IPS DF 4.7 (cell line): ENCODE measurements around the gene TEDC2.

Experiments
- DNase-seq: peaks from one replicate; pipeline ENCODE4 v3.0.0-alpha.2; 2013; ENCODE audit warnings: low spot score; ENCODE audit errors: extremely low read depth

The TEDC2 gene

DNA sequence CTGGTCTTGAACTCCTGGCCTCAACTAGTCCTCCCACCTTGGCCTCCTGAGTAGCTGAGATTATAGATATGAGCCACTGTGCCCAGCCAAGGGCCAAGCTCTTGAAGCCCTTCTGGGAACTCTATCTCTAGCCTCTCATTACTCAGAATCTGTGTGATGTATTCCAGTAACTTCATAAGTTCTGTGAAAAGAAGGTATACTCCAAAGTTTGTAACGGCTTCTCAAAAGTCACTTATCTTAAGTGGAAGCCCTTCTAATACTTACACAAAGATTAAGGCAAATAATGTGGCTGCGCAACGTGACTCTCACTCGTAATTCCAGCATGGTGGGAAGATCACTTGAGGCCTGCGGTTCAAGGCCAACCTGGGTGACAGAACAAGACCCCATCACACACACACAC is 34.7 kb downstream of the TEDC2 start:
- no peak for DNase-seq

DNA sequence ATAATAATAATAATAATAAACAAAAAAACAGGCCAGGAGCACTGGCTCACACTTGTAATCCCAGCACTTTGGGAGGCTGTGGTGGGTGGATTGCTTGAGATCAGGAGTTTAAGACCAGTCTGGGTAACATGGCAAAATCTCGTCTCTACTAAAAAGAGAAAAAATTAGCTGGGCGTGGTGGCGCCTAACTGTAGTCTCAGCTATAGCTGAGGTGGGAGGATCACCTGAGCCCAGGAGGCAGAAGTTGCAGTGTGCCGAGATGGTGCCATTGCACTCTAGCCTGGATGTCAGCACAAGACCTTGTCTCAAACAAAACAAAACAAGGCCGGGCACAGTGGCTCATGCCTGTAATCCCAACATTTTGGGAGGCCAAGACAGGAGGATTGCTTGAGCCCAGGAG is 35.1 kb downstream of the TEDC2 start:
- DNase-seq = no peak

DNA sequence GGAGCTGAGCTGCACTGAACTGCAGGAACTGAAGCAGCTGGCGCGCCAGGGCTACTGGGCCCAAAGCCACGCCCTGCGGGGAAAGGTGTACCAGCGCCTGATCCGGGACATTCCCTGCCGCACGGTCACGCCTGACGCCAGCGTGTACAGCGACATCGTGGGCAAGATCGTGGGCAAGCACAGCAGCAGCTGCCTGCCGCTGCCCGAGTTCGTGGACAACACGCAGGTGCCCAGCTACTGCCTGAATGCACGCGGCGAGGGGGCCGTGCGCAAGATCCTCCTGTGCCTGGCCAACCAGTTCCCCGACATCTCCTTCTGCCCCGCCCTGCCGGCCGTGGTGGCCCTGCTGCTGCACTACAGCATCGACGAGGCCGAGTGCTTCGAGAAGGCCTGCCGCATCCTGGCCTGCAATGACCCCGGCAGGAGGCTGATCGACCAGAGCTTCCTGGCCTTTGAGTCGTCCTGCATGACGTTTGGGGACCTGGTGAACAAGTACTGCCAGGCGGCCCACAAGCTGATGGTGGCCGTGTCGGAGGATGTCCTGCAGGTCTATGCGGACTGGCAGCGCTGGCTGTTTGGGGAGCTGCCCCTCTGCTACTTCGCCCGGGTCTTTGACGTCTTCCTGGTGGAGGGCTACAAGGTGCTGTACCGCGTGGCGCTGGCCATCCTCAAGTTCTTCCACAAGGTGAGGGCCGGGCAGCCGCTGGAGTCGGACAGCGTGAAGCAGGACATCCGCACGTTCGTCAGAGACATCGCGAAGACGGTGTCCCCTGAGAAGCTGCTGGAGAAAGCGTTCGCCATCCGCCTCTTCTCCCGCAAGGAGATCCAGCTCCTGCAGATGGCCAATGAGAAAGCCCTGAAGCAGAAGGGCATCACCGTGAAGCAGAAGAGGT is 36.6 kb downstream of the TEDC2 start:
- DNase-seq = no peak

DNA sequence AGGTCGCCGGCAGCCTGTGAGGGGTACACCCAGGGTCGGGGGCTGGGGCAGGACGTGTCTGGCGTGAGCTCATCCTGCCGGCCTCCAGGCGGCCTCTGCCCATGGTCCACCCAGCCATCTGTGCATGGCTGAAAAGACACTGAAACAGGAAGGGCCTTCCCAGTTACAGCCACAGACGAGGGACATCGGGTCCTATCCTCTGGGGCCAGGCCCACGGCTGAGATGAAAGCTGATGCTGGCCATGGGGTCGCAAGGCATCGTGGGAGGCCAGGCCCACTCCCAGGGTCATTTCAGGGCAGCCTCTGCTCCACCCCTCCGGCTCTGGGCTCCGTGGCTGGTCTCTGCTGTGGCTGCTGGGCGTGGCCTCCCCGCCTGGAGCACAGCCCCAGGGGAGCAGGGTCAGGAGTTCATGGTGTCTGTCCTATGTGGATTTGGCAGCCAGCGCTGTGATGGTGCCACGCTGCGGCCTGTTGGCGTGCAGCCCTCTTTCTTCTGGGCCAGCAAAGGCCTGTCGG is 37.3 kb downstream of the TEDC2 start:
- no peak for DNase-seq

DNA sequence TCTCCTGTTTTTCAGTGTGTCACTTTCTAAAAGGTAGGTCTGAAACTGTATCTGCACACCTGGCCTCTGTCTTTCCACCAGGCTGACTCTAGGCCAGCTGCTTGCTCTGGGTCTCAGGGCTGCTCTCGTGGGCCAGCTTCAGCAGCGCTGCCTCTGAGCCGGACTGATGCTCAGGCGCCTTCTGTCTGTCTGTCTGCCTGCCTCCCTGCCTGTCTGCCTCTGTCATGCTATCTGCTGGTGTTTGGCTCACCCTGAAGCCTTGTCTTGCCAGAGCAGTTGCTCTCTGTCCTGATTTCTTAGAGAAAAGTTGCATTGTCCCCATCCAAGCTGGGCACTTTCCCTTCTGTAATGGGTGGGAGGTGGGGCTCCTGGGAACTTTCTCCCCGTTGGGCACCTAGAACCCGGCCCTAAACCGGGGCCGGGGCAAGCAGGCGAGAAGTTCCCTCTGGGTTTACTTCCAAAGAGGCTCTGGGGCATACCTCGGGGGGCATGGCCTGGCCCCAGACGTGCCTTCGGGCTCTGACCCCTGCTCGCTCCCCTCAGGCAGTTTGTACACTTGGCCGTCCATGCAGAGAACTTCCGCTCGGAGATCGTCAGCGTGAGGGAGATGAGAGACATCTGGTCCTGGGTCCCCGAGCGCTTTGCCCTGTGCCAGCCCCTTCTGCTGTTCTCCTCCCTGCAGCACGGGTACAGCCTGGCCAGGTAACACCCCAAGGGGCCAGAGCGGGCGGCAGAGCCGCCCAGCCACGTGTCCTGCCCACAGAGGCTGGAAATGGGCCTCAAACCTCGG is 38.0 kb downstream of the TEDC2 start:
- DNase-seq = no peak

DNA sequence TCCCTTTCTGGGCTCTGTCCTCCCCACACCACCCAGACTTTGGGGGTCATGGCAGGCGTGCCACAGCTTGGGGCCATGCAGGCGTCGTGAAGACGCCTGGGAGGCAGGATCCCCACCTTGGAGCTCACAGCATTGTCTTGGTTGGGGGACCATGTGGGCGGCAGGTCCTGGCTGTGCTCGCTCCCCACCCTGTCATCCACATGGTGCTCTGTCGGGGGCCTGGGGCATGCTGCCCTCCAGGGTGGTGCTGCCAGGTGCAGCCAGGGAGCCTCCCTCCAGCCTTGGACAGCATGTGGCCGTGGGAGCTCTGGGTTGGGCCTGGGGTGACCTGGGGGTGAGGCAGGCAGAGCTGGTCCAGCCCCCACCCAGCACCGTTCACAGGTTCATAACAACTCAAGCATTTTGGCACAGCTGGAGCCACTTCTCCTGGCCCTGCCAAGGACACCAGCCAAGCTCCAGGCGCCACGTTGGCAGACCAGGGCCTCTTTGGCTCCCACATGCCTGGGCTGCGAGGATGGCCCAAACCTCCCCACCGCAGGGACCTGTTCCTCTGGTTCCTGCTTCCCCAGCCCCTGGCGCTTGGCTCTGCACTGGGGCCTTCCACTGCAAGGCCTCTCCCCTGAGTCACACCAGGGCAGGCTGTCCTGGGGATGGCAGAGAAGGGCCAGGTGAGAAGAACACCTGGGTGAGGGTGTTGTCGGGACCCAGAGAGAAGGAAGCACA is 38.8 kb downstream of the TEDC2 start:
- no peak for DNase-seq

DNA sequence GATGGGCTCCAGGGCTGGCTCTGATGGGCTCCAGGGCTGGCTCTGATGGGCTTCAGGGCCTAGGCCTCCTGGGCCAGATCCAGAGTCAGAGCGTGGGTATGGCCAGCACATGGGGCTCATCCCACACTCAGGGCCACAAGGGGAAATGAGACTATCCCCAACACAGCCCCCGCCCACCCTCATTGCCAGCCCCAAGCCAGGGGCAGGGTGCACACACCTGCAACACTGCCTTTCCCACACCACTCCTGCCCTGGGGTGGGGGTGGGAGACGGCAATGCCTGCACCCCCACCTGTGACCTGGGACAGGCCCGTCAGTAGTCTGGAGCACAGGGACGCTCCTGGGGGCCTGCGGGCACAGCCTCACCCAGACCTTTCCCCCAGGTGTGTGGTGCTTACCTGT is 39.5 kb downstream of the TEDC2 start:
- DNase-seq = no peak

DNA sequence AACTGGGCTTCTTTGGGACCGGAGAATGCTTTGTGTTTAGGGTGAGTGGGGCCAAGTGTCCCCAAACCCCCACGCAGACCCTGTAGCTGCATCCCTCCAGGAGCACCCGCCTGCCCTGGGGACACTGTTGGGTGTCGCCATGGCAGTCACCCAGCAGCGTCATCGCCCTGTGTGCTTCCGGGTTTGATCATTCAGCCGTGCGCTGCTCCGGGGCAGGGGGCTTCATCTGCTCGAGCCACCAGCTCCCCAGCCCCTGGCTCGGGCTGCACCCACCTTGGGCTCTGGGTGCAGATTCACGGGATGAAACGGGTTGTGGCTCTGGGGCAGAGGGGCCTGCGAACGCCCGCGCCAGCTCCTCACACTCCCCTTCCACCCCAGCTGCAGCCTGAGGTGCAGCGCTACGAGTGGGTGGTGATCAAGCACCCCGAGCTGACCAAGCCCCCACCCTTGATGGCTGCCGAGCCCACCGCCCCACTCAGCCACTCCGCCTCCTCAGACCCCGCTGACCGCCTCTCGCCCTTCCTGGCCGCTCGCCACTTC is 40.1 kb downstream of the TEDC2 start:
- no peak for DNase-seq

DNA sequence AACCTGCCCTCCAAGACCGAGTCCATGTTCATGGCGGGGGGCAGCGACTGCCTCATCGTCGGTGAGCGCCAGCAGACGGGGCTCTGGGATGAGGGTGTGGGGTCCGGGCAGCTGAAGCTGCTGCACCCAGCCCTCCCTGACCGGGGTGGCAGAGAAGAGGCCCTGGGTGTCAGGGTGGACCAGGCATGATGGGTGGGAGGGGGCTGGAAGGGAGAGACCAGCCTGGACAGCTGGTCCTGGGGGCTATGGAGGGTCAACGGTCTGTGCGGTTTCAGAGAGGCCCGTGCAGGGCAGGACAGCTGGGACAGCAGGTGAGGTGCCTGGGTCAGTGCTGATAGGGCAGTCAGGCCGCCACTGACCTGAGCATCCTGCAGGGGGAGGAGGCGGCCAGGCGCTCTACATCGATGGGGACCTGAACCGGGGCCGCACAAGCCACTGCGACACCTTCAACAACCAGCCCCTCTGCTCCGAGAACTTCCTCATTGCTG is 40.6 kb downstream of the TEDC2 start:
- DNase-seq = no peak

DNA sequence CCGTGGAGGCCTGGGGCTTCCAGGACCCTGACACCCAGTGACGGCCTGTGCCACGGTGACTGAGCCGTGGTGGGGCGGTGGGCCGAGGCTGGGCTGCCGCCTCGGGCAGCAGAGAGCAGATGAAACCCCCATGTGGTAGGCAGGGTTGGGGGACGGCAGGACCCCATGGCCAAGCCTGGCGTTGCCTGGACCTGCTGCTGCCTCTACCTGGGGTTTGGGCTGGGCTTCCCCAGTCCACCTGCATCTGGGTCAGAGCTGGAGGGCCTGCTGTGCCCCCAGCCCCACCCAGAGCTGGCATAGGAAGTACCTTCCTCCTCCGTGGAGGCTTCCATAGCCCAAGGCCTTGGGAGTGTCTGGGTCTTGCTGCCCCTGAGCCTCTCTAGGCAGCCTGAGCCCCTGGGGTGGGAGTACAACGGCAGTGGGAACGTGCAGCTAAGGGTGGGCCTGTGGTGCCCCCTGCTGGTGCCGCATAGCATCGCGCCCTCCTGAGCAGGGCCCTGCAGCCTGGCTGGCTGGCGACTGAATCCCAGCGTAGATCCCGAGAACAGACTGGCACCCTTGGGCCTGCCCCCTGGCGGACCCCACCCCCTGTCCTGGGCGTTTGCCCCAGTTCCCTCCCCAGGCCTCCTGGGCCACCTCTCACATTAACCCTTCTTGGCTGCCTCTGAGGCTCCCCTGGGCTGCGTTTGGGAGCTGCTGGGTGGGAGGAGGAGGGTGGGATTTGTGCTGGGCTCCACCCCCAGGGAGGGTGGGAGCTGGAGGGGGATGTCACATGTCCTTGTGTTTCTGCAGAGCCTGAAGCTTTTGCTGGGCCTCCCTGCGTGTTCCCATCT is 41.2 kb downstream of the TEDC2 start:
- no peak for DNase-seq

DNA sequence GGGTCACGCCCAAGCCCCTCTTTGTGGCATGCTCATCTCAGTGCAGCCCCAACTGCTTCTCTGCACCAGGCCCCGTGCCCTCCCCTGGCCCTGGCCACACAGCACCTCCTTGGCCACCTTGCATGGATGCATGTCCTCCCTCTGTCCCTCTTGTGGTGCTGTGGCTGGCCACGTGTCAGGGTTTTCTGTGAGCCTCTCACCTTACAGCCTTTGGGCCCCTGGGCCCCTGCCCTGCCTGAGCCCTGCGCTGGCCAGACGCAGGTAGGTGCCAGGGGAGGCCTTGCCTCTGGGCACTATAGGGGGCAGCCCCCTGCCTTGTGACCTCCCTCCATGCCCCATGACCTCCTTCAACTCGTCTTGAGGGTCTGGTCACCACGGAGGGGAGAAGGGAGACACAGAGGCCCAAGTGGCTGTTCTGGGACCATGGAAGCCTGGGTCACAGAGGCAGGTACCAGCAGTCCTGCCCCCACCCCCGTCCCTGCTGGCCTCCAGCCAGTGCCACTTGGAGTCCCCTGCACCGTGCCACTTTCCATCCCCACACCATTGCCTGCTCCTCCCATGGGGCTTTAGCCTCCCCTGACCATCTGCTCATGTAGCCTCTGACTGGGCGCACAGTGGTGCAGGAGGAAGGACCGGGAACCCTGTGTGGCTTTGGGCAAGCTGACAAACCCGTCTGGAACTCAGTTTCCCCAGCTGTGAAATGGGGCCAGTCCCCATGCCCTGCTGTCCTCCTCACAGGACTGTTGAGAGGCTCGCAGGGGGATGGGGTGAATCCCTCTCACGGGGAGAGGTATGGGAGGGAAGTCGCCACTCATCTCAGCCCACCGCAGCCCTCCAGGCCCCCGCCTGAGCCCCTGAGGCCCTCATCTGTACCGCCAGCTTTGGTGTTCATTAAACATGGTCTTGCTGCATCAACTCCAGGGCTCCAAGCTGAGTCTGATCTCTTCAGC is 42.3 kb downstream of the TEDC2 start:
- DNase-seq = no peak

DNA sequence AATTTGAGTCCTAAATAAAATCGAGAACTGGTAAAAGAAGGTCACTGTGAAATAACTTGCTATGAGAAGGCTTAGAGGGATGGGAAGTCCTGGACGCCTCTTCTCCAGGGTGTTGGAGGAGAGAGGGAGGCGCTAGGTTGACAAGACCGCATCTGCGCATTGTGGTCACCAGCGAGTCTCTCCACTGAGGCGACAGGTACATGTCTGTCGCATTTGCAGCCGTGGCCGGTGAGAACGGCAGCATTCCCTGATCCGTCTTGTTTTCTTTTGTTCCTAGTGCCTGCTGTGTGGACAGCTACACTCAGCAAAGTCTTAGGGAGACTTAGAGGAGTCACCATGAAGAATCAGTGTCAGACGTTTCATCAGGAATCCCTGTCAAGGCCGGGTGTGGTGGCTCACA is 45.8 kb downstream of the TEDC2 start:
- no peak for DNase-seq

DNA sequence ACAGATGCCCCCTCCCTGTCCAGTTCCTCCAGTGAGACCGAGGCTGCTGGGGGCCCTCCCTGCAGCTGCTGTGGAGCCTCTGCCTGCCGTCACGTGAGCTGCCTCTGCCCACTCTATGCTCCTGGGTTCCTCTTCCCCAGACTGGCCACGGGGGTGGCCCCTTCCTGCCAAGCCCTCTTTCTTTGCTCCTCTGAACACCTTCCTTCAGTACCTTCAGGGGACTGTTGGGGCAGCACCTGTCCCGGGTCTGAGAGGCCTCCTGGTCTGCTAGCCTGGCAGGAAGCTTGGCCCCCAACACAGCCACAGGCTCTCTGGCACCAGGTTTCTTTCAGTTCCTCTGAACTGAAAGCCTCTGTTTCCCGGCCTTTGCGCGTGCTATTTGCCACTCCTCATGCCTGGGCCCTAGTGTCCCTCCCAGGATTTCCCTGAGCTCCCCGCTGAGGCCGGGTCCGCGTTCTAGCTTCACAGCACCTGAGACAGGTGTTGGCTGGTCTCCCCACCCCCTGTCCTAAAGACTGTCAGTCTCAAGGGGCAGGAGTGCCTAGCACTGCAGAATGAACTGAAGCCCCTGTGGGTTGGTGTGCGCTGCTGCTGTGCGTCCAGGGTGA is 47.2 kb downstream of the TEDC2 start:
- no peak for DNase-seq

DNA sequence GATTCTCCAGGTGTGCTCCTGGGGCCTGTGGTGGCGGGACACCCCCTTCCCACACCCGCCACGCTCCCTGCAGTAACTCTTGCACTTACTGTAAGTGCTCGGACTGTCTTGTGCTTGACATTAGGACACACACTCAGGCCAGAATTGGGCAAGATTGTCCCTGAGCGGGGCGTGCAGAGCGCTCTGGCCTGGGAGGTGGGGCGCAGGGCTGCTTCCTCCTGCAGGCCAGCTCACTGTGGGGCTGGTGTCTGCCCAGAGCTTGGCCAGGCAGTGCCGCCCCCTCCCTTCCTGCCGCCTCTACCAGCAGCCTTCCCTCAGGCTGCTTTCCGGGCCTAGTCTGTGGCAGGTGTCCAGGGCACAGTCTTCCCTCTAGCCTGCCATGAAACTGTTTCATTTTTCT is 47.8 kb downstream of the TEDC2 start:
- no peak for DNase-seq

DNA sequence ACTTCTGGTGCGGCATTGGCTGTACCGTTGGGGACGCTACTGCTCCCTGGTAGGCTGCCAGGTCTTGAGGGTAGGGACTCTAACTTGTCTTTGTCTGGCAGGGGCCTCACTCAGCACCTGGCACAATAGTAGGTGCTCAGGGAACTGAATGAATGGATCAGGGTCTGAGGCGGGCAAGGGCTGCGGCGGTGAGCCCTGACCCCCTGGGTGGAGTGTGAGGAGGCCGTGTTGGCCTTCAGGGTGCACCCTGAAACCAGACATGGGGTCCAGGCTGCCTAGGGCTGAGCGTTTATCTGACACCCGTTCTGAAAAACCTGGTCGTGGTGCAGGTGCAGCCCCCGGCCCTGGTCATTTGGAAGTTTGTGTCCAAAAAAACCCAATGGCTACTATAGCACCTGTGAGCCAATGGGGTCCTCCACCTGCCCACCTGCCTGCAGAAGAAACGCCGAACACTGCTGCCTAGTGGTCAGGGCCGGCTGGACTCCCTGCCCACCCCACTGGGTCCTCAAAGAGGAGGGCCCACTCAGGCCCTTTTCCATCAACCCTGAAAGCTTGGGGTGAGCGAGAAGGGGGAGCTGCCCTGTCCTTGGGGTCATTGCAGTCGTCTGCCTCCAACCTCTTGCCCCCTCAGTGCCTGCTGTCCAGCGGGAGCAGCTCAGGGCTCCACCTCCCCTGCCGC is 49.0 kb downstream of the TEDC2 start:
- DNase-seq = no peak

DNA sequence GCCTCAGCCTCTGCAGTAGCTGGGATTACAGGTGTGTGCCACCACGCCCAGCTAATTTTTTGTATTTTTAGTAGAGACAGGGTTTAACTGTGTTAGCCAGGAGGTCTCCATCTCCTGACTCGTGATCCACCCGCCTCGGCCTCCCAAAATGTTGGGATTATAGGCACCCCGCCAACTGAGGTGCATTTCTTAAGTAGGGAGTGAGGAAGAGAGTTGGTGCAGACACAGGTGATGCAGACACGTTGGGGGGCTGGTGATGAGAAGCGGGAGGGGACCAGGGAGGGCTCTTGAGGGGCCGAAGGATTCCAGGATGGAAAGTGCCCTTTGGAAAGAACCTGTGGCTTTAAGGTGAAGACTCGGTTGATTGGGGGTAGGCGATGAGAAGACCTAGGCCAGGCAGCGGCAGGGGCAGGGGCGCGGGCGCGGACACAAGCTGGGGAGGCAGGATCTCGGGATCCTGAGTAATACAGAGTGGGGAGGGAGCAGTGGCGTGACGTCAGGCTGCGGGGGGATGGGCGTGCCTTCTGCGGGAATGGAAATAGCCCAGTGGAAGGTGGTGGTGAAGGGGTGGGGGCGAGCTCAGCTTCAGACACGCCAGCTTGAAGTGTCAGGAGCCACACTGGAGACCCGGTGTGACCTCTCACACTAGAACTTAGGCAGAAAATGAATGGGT is 51.4 kb downstream of the TEDC2 start:
- no peak for DNase-seq

DNA sequence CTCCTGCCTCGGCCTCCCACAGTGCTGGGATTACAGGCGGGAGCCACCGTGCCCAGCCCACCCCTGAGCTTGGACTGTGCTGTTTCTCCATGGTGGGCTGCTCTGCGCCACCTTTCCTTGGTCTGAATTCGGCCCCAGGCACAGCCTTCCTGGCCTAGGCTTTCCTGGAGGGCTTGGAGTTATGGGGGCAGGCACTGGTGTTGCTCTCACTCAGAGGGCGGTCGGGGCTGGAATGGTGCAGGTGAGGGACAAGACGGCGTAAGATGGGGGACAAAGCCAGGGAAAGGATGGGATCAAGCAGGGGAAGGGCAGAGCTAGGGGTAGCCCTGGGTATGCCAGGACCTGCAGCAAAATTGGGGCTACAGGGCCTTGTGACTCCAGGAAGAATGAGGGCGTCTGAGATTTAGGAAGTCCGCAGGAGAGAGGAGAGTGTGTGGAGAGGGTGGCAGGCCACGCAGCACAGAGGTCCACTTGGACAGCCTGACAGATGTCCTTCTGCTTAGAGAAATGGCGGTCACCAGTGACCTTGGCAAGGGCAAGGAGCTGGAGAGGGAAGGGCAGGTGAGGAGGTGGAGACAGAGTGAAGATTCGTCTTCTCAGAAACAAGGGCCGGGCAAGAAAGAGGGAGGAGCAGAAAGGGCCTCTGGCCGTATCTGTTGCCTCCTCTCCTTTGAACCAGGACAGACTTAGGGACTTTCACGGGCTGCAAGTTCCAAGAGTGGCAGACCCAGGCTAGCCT is 52.3 kb downstream of the TEDC2 start:
- no peak for DNase-seq
